Activated CD4-positive, alpha-beta T cell treated with anti-CD3 and anti-CD28 coated beads, Interleukin-2, amount 50 U/mL, for 4 hours (primary cell): ENCODE results near the gene MRM1.

Experiments used
- DNase-seq, 2 experiments: peaks; one replicate each; pipeline ENCODE4 v3.0.0-alpha.2; 2020

The MRM1 gene, protein sequence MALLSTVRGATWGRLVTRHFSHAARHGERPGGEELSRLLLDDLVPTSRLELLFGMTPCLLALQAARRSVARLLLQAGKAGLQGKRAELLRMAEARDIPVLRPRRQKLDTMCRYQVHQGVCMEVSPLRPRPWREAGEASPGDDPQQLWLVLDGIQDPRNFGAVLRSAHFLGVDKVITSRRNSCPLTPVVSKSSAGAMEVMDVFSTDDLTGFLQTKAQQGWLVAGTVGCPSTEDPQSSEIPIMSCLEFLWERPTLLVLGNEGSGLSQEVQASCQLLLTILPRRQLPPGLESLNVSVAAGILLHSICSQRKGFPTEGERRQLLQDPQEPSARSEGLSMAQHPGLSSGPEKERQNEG

DNA sequence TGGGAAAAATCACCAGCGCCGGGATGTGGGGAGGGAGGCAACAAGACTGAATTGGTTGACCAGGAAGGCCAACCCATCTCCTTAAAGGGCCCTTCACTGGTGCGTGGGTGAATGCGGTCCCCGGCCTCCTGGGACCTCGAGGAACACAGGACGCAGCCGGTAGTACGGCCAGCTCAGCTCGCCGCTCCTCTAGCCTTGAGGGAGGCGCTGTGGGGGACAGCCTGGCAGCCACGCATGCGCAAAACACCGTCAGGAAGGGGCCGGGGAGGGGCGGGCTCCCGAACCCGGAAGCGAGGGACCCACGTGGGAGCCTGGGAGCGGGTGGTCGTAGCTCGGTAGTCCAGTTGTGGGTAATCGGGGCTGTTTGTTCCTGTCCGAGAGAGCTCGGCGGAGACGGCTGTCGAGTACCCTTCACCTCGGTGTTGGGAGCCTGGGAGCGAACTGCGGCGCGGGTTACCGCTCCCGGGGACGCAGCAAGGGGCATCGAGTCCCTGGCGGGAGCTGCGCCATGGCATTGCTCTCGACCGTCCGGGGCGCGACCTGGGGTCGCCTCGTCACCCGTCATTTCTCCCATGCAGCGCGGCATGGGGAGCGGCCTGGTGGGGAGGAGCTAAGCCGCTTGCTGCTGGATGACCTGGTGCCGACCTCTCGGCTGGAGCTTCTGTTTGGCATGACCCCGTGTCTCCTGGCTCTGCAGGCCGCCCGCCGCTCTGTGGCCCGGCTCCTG lies at the start of gene MRM1:
TSS of gene MRM1 (plus strand) at position 281 of the 727 bp plus-strand sequence. CDS start at position 509, 228 bp downstream.
- DNase-seq, result peak; percentile 86 to 90

DNA sequence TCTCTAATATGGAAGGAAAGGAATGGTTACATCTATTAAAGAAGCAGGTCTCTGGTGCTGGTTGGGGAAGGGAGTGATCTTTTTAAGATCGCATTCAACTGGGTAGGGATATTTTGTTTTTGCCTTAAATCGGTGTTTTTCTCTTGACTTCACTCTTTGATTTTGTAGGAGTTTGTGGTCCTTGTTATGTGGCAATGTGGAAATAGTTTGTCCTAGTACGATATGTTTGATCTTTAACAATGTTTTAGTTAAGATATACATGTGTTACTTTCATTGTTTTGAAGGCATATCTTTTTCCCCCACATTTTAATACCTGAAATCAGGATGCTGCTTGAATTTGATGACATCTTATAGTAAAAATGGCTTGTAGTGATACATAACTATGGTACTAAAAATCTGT lies 47.9 kb upstream of the MRM1 start:
- no peak for DNase-seq

DNA sequence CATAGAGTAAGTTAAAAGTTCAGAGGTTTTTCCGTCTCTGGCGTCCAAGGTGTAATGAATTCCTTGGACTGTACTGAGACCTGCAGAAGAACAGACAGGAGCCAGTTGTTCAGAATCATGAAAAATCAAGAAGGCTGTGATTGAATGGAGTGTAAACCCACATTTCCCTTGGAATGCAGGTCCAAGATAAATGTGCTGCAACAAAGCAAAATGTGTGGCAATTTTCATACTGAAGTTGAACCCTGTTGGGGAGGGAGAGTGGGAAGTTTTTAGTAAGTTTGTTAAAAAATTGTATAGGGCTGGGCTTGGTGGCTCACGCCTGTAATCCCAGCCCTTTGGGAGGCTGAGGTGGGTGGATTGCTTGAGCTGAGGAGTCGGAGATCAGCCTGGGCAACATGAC lies 35.3 kb upstream of the MRM1 start:
- DNase-seq, result no peak

DNA sequence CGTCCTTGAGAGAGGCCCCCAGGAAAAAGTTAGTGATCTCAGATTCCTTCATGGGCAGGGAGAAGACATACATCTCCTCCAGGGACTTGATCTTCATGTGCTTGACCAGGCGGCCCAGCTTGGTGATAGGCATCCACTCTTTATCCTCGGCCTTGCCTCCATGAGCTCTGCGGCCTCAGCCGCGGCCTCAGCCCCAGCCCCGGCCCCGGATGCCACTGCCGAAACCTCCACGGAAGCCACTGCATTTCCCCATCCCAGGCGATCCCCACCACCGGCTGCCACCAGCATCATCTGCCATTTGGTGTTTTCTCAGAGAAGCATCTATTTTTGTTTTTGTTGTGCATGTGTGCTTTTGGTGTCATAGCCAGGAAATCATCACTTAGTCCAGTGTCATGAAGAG lies 26.4 kb upstream of the MRM1 start:
- DNase-seq, result no peak

DNA sequence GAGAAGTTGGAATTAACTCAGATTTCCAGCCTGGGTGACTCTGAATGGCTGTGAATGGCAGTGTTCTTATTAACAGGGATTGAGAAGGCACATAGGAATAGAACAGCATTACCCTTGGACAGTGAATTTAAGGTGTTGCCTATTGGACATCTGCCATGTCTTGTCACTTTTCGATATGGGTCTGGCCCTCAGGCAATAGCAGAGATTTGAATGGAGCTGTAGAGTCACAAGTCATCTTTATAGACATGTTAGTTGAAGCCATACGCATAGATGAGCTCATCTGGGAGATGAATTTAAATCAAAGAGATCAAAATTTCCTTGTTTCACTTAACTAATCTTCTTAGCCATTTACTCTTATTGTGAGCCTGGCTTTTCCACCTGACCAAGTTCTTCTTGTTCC lies 24.6 kb upstream of the MRM1 start:
- no peak for DNase-seq

DNA sequence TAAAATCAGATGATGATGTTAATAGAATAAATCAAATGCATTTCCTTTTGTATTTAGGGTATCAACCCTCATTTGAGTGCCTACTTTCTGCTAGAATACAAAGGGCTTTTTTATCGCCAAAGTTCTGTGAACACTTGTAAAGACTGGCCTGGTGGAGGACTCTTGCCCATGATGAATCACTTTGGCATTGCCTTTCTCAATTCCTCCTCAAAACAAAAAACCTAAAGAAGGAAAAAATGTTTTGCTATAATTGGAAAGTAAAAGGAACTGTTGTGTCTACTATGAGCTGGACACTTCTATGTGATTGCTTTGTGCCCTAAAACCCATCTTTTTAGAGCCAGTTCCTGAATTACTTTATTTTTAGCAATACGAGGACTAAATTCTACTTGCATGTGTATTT lies 22.7 kb upstream of the MRM1 start:
- DNase-seq, result no peak

DNA sequence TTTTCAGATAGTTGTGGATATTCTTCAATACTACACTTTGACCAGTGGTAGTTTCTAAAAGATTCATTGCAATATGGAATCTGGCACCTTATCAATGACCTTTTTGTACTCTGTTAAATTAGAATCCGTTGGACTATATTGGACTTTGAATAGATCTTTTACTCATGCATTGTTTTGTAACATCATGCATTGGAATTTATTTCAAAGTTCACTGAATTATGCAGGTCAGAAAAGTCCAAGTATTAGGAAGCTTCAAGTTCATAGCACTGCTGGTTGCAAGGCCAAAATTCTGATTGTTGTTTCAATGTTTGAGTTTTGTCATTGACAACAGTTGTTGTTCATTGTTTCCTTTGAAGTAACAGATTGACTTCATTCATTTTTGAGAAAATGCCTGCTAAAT lies 17.6 kb upstream of the MRM1 start:
- DNase-seq, result no peak

DNA sequence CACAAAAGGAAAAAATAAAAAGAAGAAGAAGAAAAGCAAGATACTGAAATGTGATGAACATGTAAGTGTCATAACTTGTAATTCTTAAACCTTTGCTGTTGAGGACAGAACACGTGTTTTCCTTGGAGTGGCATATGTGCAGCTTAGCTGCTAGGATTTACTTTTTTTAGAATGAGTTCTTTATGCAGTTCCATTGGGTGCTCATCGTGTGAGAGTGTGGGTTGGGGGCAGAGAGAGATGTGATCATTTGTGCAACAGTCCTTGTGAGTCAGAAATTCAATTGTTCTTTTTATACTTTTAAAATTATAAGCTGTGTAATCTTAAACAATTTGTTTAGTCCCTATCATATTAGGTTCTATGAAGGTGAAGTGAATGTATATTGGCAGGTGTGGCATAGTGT lies 15.2 kb upstream of the MRM1 start:
- no peak for DNase-seq

DNA sequence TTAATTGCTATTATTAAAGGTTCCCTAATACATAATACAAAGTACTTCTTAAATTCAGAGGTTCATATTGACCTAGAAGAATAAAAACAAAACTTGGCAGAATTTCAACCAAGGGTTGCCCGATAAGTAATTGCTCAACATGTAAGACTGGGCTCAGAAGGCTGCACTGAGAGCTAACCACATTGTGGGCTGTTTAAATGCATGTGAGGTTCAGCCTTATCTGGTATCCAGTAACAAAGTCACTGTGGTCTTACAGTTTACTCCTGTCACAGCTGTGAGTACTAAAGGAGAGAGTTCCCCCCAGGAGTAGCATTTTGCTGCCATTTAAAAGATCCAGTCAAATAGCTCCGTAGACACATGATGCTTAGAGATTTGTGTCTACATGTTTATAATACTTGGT lies 11.3 kb upstream of the MRM1 start:
- DNase-seq, result no peak

DNA sequence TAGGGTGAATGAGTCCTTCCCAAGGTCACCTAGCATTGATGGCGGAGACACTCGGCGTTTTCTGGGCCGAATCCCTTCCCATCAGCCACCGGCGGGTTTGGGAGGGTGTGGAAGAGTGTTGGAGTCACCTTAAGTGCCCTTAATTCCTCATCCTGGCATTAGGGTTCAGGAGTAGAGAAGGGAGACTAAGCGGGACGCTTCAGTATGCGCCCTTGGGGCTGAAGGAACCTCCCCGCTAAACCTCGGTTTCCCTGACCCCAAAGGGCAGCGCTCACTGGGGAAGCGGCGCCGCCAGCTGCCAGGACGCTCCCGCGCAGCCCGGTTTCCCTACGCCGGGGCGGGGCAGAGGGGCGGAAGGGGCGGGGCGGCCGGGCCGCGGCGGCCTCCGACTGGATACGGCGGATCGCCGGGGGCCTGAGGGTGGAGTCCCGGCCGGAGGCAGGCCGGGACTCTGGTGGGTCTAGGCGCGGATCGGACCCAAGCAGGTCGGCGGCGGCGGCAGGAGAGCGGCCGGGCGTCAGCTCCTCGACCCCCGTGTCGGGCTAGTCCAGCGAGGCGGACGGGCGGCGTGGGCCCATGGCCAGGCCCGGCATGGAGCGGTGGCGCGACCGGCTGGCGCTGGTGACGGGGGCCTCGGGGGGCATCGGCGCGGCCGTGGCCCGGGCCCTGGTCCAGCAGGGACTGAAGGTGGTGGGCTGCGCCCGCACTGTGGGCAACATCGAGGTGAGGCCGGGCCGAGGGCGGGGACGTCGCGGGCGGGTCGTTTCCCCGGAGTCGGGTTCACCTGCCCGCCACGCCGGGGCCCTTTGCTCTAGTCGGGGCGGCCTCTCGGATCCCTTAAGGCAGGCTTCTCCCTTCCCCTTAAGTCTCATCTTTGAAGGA lies 9.7 kb upstream of the MRM1 start, which contains the start of gene DHRS11:
TSS of gene DHRS11 (plus strand) at position 446 of the 882 bp plus-strand sequence. CDS start at position 577, 131 bp downstream.
- DNase-seq, result peak; percentile 63 to 67

DNA sequence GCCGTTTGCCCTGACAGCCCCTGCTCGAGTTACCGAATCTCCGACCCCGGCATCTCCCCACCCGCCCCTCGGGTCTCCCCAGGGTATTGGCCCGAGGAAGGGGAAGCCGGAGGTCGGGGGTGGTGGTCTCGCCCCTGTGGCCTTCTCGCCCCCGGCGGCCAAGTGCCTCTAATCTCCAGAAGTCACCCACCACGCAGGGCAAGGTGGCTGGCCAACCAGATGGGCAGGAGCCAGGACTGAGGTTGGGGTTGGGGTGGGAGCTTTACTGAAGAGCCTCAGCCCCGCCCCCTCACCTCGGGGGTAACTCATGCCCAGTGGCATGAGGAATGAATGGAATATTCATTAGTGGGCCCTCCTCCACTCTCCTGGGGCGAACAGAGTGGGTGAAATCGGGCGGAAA lies 9.1 kb upstream of the MRM1 start:
- no peak for DNase-seq

DNA sequence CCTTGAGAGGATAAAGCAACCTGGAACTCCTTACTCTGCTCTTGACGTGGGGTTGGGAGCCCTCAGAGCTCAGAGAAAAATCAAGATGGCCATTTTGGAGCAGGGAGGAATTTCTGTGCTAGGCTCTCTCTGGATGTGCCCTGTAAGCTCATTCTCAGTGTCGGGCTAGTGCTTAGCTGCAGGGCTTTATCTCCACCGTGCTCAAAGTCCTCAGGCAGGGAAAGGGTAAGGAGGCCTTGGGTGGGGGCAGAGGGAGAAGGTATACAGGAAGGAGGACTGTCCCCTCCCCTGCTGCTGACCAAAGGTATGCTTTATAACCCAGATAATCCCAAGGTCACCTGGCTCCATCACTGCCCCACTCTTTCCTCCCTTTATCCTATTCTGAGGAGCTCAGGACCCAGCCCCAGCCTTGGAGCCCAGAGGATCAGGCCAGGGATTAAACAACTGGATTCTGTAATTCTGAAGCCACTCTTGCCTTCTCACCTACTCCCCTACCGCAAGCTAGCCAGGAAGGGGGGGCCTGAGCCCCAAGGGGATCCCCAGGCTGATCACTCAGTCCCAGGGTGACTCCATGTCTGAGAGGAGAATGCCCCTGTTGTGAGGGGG lies 8.6 kb upstream of the MRM1 start:
- no peak for DNase-seq

DNA sequence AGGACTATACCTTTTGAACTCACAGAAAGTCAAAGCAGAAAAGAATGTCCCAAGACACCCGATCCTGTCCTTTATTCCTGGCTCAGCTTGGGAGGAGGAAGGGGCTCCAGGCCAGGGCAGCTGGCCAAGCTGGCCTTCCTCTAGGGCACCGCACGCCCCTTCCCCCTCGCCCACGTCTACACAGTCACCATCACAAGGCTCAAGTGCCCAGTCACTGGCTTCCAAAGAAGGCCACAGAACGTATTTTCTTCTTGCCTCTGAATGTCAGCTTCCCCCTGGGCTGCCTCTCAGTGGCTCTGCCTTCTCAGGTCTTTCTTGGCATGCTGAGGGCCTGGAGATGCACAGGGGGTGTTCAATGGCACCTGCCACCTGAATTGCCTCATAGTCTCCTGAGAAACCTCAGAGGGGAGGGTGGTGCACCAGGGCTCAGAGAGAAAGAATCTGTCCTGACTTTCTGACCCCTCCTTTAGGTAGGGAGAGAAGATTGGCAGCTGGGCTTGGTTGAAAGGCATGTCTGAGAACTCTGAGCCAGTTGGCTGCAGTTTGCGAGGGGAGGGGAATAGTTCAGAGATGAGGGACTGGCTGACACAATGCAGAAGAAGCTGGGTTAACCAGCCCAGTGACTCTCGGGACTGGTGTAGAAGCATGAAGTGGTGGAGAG lies 7.6 kb upstream of the MRM1 start:
- DNase-seq, result no peak

DNA sequence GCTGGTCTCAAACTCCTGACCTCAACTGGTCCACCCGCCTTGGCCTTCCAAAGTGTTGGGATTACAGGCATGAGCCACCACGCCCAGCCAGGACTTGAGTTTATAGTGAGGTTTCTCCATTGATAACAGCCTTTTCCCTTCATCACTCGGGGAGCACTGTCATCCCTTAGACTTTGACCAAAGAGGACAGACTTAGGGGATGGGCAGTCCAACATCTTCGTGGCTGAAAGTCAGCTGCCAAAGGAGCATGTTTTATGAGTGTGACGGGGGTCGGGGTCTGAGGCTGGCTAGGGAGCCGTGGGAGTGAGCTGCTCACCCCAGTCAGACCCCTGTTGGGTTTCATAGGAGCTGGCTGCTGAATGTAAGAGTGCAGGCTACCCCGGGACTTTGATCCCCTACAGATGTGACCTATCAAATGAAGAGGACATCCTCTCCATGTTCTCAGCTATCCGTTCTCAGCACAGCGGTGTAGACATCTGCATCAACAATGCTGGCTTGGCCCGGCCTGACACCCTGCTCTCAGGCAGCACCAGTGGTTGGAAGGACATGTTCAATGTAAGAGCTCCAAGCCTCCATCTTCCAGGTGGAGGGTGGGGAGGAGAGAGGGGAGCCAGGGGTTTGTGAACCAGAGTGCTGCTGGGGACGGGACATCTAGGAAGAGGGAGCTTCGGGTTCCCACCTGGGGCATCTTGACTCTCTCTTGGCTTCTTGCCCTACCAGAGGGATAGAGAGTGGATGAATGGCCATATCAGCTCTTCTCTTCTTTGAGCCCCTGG lies 6.6 kb upstream of the MRM1 start:
- DNase-seq, result no peak

DNA sequence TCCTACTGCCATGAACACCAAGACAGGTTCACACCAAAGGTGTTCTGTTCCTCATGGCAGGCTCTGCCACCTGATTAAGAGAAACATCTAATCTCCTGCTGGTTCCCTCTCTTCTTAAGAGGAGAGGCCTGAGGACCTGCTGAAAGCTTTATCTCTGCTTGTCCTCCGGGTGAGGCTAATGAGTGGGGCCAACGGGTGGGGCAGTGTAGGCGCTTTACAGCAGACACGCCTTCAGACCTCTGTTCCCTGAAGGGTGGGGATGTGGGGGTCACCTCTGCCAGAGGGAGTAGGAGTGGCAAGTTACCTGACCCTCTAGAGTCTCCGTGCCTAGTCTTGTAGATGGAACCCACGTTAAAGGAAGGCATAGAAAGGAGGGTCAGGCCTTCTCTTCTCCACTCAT lies 4.2 kb upstream of the MRM1 start:
- no peak for DNase-seq

DNA sequence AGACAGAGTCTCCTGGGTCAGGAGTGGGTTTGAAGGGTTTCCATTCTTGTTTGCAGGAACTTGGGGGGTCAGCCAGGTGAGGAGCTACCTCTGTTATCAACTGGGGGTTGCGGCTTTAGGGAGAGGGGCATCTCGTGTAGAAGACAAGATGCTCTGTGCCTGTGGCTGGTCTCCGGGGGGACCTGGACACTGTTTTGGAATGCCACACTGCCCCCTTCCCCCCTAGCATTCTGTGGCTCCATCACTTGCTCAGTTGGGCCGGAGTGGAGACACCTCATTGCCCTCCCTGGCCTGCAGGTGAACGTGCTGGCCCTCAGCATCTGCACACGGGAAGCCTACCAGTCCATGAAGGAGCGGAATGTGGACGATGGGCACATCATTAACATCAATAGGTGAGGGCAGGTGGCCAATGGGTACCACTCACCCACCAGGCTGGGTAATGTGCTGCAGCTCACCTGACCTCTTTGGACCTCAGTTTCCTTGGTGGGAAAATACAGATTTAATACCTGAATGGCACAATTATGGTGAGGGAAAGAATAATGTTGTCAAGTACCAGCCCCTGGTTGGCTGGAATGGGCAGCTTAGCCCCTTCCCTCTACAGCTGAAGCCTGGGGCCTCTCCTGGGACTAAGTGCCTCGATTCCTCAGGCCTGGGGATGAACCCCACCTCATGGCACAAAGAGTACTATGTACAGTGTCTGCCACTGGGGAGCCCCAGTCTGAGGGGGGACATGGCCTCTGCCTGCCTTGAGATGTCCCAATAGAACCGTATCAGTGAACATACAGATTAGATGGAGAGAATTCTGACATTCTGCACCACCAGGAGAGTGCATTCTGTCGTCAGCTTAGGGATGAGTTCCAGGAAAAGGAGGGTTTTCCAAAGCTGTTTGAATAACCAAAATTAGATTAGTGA lies 3.3 kb upstream of the MRM1 start:
- DNase-seq, result no peak

DNA sequence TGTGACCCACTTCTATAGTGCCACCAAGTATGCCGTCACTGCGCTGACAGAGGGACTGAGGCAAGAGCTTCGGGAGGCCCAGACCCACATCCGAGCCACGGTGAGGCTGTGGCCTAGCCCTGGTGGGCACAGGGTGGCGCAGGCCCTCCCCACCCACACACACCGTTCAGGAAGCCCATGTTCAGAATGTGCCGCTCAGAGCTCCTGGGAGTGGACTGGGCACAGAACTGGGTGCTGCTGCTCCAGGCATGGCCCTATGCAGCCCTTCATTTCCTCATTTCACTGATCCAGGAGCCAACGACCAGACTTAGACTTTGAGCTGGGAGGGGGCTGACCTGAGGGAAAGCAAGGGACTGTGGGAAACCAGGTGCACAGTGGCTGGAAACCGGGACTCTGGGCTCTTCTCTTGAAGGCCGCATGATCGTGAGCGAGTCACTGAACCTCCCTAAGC lies 2.4 kb upstream of the MRM1 start:
- DNase-seq, result no peak

DNA sequence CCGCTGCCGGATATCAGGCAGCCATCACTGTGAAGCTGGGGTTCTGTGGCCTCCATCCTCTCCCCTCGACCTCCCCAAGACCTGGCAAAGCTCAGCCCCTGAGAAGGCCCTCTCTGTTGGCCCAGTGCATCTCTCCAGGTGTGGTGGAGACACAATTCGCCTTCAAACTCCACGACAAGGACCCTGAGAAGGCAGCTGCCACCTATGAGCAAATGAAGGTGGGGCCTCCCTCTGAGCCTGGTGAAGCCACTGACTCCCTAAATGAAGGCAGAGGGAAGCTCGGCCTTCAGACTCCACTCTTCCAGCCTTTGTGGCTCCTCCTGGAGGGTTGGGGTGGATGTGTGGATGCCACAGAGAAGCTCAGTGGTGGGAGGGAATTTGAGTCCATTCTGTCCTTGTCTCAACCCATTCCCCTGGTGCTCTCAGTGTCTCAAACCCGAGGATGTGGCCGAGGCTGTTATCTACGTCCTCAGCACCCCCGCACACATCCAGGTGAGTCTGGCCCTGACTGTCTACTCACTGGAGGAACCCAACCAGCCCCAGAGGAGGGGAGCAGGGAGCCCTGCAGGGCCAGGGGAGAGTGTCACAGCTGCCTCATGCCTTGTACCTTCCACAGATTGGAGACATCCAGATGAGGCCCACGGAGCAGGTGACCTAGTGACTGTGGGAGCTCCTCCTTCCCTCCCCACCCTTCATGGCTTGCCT lies 1.7 kb upstream of the MRM1 start:
- DNase-seq, result no peak

DNA sequence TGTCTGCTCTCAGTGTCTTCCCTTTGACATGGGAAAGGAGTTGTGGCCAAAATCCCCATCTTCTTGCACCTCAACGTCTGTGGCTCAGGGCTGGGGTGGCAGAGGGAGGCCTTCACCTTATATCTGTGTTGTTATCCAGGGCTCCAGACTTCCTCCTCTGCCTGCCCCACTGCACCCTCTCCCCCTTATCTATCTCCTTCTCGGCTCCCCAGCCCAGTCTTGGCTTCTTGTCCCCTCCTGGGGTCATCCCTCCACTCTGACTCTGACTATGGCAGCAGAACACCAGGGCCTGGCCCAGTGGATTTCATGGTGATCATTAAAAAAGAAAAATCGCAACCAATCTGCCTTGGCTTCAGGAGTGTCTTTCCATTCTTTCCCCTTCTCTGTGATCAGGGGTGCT lies 918 bp upstream of the MRM1 start:
- DNase-seq, result no peak

DNA sequence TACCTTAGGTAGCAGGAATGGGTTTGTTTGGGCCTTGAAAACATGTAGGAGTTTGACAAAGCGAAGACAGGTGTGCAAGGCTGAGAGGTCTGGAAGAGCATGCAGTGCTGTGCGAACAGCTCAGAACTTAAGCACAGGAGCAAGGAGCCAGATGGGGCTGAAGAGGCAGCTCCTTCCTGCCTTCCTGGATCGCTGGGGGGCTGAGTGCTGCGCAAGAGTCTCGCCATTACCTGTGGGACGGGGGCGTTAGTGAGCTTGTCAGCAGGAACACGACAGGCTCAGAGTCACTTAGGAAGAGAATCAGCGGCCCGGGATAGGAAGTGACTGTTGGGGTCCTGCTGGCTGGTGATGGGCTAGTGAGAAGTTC lies 464 bp upstream of the MRM1 start:
- peak; percentile 20 to 27 for DNase-seq
